HG03442 (cell line): ENCODE results near the gene SASH3.

Experiments used
- ATAC-seq: cut with Tn5 transposase; IDR thresholded peaks from one replicate; pipeline ENCODE4 v1.9.1; 2021; ENCODE audit warnings: mild to moderate bottlenecking, moderate library complexity; ENCODE audit not compliant: unreplicated experiment

The SASH3 gene

DNA sequence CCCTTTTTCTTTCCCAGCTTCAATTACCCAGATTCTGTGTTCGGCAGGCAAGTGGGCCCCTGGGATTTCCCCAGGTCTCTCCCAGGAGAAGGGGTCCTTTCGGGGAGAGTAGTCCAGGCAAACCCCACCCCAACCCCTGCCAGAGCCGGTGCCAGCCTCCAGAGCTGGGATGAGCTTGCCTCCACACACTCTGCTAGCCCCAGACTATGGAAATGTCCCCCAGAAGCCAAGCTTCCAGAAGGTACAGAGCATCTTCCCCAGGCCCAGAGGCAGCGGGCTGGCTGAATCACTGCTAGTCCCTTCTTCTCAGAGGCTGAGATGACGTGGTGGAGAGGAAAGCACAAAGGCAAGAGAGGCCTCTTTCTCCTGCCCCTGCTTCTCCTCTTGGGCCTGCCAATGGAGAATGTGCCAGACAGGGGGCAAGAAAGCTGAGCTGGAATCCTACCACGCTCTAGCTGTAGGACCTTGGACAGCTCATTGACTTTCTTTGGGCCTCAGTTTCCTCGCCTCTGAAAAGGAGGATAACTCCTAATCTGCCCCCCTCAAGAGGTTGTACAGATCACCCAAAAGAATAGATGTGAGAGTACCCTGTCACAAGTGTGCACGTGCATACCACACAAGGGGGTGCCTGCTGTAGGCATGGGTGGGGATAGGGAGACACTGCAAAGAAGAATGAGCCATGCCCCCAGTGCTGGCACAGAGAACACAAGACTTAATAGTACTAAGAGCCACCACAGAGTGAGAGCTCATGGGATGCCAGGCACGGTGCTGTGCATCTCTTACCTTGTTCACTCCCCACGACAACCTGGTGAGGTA lies 2.1 kb downstream of the SASH3 start:
- no peak for ATAC-seq

- ATAC-seq: no peak
Measured at GRCh38 chrX:129782706-129783105, 3.0 kb downstream of the SASH3 start.

- ATAC-seq: no peak
Measured at GRCh38 chrX:129783291-129783713, 3.6 kb downstream of the SASH3 start.

- no peak for ATAC-seq
Measured at GRCh38 chrX:129784371-129784770, 4.6 kb downstream of the SASH3 start.

GRCh38 chrX:129785160-129785947 lies 5.6 kb downstream of the SASH3 start:
- ATAC-seq: no peak

- ATAC-seq: peak; percentile 79
Measured at GRCh38 chrX:129786210-129786651, 6.5 kb downstream of the SASH3 start.

GRCh38 chrX:129787336-129788055 lies 7.7 kb downstream of the SASH3 start:
- ATAC-seq: no peak

GRCh38 chrX:129788527-129788926 lies 8.8 kb downstream of the SASH3 start:
- ATAC-seq: no peak

DNA sequence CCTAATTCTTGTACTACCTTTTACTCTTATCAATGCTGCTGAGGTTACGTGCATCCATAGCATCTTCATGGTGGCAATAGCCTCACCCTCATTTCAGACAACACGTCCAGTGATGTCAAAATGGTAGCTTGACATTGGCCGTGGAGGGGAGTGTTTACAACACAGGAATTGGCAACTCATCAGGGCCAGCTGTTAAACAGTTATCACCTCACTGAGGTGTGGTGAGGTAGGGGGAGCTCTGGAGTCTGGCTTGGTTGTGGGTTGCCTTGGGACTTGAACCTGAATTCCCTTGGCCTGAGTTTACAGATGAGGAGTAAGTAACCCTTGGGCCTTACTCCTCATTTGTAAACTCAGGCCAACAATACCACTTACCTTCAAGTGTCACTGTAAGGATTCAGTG lies 10.4 kb downstream of the SASH3 start:
- no peak for ATAC-seq

GRCh38 chrX:129790808-129791207 lies 11.1 kb downstream of the SASH3 start:
- no peak for ATAC-seq

DNA sequence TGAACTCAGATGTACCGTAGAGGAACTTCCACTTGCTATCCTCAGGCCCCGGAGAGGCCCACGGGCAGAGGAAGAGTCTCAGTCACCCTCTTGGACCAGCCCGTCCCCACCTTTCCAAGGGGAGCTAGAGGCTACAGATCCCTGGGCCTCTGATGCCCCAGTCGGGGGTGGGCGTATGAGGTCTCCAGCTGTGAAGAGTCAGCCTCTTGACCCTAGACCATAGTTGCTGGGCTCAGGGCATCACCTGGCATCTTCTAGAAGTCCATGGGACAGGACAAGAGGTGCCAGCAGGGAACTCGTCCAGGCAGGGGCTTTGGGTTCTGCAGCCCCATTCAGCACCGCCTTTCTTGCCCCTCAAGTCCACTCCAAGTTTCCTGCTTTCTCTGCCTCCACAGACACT lies 11.6 kb downstream of the SASH3 start:
- no peak for ATAC-seq

DNA sequence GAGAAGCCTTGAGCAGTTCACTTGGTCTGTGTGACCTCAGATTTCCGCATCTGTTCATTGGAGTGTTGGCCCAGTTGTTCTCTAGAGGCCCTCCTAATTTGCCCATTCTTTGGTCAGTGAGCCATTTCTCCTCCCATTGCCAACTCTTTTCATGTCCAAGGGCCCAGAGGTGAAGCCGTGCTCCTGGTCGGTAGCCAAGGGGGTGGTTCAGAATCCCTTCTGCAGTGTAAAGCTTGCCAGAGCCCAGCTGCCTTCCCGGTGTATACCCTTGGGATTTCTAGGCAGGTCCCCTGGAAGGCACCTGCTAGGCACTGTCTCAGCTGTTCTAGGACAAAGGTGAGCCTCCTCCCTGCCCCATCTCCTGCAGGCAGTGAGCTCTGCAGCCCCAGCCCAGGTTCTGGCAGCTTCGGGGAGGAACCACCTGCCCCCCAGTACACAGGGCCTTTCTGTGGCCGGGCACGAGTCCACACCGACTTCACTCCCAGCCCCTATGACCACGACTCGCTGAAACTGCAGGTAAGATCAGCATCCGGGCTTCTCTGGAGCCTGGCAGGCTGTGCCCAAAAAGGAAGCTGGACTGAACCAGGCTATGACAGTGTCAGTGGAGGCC lies 12.3 kb downstream of the SASH3 start:
- ATAC-seq: no peak

DNA sequence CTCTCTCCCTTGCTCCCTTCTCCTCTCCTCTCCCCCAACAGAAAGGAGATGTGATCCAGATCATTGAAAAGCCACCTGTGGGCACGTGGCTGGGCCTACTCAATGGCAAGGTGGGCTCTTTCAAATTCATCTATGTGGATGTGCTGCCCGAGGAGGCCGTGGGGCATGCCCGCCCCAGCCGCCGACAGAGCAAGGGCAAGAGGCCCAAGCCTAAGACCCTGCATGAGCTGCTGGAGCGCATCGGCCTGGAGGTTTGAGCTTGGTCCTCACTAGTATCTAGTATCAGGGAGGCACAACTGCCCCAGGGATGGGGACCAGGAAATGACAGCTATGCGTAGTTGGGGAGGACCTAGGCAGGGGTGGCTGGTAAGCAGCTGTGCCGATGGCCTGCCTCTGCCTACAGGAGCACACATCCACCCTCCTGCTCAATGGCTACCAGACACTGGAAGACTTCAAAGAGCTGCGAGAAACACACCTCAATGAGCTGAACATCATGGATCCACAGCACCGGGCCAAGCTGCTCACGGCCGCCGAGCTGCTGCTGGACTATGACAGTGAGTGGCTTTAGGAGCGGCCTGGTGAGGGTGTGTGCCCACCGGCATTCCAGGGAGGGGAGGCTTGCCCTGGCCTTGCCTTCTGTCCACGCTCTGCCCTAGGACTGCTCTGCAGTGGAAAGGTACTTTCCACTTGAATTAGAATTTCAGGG lies 13.0 kb downstream of the SASH3 start:
- no peak for ATAC-seq

DNA sequence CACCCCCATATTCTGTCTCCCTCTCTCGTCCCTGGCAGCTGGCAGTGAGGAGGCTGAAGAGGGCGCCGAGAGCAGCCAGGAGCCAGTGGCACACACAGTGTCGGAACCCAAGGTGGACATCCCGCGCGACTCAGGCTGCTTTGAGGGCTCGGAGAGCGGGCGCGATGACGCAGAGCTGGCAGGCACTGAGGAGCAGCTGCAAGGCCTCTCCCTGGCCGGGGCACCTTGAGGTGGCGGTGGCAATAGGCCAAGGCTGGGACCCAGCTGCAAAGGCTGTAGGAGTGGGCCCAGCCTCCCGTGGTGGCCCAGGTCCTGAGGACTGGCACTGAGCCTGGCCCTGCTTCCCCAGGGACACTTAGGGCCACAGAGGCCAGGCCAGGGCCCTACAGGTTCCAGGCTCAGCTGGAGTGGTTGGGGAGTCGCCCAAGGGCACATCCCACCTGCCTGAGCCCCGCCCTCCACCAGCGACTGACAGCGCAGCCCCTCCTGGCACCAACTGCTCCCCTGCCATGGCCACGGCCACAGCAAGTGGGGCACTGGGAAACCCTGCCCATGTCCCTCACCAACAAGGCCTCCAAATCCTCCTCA lies 13.9 kb downstream of the SASH3 start:
- ATAC-seq: no peak

- no peak for ATAC-seq
Measured at GRCh38 chrX:129795584-129795983, 15.8 kb downstream of the SASH3 start.

DNA sequence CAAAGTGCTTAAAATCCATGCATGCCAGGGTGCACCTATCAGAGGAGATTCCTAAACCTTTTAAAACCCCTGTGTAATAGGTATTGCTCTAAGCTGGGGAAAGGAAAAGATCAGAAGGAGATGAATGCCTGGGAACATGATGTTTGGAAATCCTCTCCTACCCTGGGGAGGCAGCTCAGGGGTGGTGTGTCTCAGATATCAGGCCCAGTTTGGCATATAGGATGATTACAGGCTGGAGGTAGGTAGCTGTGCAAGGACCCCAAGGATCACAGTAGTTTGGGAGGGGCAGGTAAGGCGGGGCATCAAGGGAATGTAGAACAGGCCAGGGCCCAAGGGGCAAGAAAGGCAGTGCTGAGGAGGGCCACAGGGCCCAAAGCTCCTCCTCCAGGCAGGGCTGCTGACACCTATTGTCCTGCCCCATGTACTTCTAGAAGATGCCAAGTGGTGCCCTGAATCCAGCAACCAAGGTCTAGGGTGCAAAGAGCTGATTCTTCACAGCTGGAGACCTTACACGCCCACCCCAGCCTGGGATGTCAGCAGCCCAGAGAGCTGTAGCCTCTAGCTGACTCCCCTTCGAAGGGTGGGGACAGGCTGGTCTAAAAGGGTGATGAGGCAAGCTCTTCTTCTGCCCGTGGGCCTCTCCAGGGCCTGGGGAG lies 17.6 kb downstream of the SASH3 start:
- no peak for ATAC-seq

DNA sequence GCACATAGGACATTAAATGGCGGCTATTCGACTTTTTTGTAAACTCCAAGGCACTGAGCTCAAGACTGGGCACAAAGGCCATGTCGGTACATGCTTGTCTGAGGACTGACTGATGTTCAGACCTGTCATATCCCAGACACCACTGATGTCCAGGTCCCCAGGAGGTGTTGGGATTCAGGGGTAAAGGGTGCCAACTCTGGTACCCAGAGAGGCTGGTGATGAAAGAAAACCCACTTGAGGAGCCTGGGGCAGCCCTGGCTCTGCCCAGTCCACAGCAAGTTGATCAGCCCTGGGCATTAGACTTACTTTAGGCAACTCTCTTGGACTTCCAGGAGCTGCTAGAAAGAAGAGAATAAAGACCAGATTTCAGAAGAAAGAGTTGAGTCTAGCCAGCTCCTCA lies 18.7 kb downstream of the SASH3 start:
- no peak for ATAC-seq

- ATAC-seq: no peak
Measured at GRCh38 chrX:129798888-129799287, 19.1 kb downstream of the SASH3 start.

- ATAC-seq: no peak
Measured at GRCh38 chrX:129800186-129800585, 20.4 kb downstream of the SASH3 start.

DNA sequence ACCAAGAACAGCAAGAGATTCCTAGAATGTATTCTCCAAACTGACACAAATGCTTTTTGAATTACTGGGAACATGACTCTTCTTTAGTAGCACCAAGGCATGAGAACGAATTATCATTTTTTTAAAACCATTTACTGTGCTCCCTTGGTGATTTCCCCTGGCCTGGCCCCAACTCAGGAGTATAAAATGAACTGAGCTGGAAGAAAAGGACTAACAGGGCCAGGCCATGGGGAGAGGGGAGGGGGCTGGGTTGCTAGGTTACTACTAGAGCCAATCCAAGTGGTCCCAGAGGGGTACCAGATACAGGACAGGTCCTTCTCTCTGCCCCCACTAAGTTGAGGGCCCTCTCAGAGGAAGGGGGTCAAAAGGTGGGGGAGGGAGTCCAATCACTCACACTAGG lies 23.1 kb downstream of the SASH3 start:
- no peak for ATAC-seq
